Measurements from ENCODE around the gene PASK.

DNA sequence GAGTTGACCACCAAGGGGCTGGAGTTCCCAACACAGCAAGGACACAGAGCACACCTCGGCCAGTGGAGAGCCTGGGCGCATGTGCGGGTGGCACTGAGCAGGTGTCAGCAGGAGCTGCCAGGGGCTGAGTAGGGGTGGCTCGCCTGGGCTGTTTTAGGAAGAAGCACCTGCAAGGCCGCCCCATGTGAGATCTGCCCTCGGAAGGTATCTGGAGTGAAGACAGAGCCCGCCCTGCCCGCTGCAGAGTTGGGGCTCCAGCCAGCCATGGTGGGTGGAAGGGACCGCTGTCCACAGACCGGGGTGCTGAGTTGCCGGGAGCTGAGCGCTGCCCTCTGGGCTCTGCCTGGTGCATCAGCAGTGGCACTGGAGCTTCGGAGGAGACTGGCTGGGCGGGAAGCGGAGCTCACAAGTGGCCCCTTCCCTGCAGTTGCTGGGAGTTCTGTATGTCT, 82.4 kb downstream of the PASK start:
- TF ChIP-seq EZH2 (IDR thresholded peaks at IDR 0.05) (no peak), POLR2AphosphoS5 (IDR thresholded peaks at IDR 0.05; ENCODE audit: borderline replicate concordance, low read depth, low read length) (no peak)
